ENCODE results near the gene RTN4.

The RTN4 gene

DNA sequence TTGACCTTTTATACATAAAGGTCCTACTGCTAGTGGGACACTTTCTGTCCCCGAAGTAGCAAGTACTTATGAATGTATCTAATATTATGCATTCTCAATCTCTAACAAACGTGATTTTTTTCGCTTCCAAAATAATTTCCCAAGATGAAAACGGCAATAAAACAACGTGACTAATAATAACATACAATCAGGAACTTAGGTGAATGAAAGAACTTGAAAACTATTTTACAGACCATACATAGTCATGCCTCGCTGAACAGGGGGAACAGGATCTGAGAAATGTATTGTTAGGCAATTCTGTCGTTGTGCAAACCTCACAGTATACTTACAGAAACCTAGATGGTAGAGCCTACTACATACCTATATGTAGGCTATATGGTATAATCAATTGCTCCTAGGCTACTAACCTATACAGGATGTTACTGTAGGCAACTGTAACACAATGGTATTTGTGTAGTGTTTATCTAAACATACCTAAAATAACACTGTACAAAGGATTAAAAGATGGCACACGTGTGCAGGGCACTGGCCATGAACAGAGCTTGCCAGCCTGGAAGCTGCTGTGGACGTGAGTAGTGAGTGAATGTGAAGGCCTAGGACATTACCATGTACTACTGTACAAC, 2.5 kb downstream of the RTN4 start:
- in situ Hi-C loops (cut with MboI; ENCODE audit: low sequenced_read_pairs) = no loop called here

DNA sequence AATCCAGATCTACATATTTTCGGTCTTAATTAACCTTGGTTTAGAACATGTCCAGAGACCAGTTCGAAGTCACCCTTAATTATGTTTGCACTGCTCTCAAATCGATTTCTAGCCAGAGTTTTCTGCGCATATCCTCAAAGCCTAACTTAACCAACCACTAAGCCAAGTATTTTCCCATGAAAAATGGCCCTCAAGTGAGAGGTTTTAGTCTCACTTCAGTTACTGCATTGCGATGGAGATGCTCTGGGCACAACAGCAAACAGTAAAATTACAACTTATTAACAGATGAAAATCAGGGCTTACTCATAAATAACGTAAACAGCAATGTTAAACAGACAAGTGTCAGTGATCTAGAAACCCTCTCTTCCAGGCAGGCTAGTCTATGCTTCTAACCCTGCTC, 4.5 kb downstream of the RTN4 start:
- in situ Hi-C loops (cut with MboI; ENCODE audit: low sequenced_read_pairs) = no loop called here

DNA sequence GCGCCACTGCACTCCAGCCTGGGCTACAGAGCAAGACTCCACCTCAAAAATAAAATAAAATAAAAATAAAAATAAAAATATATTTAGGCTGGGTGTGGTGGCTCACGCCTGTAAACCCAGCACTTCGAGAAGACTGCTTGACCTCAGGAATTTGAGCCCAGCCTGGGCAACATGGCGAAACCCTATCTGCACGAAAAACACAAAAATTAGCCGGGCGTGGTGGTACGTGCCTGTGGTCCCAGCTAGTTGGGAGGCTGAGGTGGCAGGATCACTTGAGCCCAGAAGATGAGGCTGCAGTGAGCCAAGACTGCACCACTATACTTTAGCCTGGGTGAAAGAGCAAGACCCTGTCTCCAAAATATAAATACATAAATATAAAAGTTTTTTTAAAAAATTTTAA, 6.4 kb downstream of the RTN4 start:
- in situ Hi-C loops (cut with MboI; ENCODE audit: low sequenced_read_pairs) = no loop called here

DNA sequence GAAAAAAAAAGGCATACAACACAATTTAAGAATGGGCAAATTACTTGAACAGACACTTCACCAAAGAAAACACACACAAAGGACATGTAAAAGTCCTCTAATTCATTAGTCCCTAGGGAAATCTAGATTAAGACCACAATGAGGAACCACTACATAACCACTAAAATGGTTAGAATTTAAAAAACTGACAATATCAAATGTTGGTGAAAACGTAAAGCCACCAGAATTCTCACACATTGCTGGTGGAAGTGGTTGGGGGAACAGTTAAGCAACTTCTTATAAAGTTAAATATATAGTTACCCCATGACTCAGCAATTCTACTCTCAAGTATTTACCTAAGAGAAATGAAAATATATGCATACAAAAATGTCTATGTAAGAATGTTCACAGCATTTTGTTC, 11.8 kb downstream of the RTN4 start:
- in situ Hi-C loops (cut with MboI; ENCODE audit: low sequenced_read_pairs) = no loop called here

DNA sequence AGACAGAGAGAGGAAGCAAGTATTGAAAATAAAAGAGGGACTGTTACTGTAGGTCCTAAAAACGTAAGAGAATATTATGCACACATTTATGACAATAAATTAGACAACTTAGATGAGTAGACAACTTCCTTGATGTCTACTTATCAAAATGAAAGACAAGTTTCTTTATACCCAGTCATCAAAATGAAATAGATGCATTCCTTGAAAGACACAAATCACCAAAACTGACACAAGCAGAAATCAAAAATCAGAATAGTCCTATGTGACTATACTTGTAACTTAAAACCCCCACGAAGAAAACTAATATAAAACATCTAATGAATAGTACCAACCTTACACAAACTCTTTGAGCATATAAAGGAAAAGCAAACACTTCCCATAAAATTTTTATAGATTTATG, 14.5 kb downstream of the RTN4 start:
- in situ Hi-C loops (cut with MboI; ENCODE audit: low sequenced_read_pairs) = no loop called here

DNA sequence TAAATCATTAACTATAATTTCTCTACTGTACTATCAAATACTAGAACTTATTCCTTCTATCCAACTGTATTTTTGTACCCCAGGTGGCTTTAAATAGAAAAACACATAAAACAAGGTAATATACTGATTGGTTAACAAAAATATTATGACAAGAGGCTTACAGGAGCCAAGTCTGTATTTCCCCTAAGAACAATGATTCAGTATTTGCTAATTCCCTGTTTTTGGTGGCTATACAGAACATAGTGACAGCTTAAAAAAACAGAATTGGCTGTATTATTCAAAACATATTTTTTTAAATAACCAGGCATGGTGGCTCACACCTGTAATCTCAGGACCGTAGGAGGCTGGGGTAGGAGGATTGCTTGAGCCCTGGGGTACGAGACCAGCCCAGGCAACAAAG, 16.3 kb downstream of the RTN4 start:
- in situ Hi-C loops (cut with MboI; ENCODE audit: low sequenced_read_pairs) = no loop called here

DNA sequence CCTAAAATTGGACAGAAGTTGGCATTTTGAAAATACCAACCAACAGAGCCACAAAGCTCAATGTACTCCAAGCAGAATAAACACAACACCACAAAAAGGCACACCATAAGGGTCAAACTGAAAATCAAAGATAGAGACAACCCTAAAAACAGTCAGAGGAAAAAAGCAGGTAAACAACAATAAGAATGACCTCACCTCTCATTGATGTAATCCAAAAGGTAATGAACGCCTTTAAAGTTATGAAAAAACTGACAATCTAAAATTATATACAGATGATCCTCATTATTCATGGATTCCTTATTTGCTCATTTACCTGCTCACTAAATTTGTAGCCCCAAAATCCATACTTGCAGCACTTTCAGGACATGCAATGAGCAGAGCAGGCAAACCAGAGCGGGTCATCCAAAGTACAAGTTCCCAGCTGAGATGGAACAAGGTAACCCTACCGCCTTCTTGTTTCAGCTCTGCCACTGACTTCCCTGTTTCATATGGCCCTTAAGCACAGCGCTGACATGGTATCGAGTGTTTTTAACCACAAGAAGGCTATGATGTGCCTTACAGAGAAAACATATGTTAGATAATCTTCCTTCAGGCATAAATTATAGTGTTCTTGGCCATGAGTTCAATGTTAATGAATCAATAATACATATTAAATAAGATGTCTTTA, 17.0 kb downstream of the RTN4 start:
- in situ Hi-C loops (cut with MboI; ENCODE audit: low sequenced_read_pairs) = no loop called here

DNA sequence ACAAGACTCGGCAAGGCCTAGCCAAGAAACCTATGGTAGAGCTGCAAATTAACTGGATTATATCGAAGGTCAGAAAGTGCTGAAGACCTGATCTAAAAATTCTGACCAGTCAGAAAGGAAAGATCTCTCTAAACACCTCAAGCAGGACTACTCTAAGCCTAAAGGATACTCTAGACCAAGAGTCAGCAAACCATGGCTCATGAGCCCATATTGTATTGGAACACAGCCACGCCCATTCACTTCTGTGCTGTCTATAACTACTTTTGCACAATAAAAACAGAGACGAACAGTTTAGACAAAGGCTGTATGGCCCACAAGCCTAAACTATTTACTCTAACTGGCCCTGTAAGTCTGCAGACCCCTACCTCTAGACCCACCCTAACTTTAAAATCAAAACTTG, 18.7 kb downstream of the RTN4 start:
- in situ Hi-C loops (cut with MboI; ENCODE audit: low sequenced_read_pairs) = no loop called here

DNA sequence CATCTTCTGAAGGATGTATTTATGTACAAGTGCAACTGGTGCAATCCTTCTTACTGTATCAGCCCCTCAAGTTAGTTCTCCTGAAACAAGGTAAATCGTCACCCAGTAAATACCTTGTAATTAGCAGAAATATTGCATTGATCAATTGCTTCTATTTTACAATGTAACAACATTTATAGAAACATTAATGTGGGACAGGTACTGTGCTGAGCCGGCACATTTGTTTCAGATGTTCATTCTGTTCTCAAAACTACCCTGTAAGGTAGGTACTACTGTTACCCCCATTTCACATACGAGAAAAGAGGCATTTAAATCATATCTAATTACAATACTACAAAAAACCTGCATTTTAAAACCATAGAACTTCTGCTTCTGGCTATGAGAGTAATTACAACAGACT, 19.5 kb downstream of the RTN4 start:
- in situ Hi-C loops (cut with MboI; ENCODE audit: low sequenced_read_pairs) = no loop called here

DNA sequence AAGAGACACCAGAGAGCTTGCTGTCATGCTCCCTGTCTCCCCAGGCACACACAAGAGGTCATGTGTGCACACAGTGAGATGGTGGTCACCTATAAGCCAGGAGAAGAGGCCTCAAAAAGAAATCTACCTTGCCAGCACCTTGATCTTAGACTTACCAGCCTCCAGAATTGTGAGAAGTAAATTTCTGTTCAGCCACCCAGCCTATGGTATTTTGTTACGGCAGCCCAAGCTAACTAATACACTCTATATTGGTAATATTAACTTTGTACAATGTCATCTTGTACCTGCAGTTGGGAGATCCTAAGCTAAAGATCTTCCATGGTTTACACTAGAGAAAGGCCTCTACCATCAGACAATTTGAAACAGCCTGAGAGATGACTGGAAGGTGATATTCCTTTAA, 21.2 kb downstream of the RTN4 start:
- in situ Hi-C loops (cut with MboI; ENCODE audit: low sequenced_read_pairs) = no loop called here

DNA sequence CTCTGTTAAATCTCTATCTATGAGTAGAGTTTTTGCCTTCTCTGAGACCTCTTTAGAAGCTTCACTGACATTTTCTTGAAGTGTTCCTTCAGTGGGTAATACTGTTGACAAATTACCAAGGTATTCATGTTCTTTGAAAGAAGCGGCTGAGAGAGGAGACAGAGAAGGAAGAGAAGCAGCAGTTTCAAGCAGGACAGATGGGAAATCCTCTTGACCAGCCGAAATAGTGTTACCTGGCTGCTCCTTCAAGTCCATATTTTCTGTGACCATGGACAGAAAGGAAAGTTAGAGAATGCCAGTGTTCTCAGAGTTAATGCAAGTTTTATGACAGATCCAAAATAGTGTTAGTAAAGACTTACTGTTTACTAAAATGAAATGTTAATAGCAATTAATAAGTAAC, 23.0 kb downstream of the RTN4 start:
- in situ Hi-C loops (cut with MboI; ENCODE audit: low sequenced_read_pairs) = no loop called here

DNA sequence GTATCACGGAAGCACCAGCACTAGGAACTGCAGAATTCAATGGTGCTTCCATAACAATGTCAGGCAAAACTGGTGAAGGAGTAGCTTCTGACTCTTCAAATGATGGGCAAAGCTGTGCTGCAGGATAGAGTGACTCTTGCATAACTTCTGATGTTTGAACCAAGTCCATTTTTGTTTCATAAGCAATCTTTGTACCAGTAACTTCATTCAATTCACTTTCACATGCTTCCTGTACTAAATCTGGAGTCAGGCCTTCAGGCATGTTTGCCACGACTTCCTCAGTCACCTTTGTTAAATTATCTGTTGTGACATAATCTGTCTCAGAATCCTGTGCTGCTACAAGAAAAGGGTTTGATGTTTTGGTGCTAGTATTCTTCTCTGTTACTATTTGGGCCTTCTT, 24.0 kb downstream of the RTN4 start:
- in situ Hi-C loops (cut with MboI; ENCODE audit: low sequenced_read_pairs) = no loop called here

DNA sequence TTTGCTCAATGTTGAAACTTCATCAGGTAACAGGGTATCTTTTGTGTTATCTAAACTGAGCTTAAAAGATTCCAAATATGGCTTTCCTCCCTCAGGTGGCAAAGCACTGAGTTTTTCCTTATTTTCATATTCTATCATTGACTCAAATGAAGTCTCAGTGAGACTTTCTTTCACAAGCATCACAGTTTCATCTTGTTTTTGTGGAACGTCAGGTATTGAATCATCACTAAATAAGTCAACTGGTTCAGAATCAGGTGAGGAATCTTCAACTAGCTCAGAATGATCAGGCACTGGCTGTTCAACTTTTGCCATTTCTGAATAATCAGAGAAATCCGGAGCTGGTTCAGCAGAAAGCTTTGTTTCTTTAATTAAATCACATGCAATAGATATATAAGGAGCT, 24.6 kb downstream of the RTN4 start:
- in situ Hi-C loops (cut with MboI; ENCODE audit: low sequenced_read_pairs) = no loop called here

DNA sequence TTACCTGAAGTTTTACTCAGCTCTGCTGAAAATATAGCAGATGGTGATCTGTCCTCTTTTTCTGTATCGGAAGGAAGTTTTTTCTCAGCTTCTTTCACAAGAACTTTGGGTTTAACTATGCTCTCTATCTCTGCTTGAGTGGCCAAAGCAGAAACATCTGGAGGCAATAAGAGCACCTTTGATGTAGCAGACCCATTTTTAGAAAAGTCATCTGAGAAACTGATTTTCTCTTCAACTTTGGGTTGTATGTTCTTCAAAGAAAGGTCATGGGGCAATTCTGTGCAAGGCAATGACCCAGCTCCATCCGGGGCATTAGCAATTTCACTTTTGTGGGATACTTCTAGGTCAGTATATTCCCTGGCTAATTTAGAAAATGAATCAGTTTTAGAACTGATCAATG, 25.2 kb downstream of the RTN4 start:
- in situ Hi-C loops (cut with MboI; ENCODE audit: low sequenced_read_pairs) = no loop called here

DNA sequence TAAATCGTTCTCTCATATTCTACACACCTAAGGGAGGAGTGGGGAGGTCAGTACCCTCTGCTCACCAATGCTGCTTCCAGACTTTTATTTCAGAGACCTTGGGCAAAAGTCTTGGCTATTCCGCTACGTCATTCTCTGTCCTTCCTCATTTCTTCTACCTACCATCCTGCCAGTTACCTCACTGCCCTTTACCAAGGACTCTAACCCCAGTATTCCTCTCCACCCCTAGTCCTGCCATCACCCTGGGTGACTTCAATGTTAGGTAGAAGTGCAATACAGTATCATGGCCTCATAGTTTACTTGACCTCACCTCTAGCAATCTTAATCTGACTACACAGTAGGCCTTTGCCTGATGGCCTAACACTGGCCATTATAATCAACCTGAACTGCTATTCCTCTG, 27.8 kb downstream of the RTN4 start:
- in situ Hi-C loops (cut with MboI; ENCODE audit: low sequenced_read_pairs) = no loop called here

DNA sequence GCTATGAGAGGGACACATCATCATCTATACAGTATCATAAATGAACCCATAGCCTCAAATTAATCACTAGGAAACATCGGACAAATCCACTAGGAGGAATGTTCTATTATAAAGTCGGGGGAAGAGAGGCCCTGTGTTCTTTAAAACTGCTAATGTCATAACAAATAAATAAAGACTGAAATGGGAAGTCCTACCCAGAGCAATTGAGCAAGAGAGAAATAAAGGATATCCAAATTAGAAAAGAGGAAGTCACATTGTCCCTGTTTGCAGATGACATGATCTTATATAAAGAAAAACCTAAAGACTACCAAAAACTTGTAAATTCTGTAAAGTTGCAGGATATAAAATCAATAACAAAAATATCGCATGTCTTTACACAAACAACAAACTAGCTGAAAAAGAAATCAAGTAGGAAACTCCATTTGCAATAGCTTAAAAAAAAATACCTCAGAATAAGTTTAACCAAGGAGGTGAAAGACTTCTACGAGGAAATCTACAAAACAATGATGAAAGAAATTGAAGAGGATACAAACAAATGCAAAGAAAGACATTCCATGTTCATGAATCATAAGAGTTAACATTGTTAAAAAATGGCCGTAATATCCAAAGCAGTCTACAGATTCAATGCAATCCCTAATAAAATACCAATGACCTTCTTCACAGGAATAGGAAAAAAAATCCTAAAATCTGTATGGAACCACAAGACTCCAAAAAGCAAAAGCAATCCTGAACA, 30.6 kb downstream of the RTN4 start:
- in situ Hi-C loops (cut with MboI; ENCODE audit: low sequenced_read_pairs) = no loop called here

DNA sequence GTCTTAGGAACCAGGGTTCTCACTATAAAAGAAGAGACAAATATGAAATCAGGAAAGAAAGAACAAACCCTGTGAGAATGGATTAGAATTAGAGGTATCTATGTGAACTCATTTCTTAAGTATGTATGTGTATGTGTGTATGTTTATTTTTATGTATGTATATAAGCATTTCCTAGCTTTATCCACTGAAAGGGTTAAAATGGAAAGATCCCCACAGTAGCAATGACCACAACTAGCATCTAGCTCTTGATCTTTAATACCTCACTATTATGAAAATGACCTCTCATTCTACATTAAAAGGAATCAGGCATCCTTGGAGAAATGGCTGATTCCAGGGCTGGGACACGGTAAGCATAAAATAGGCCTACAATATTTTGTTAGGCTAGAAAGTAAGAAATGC, 31.6 kb downstream of the RTN4 start:
- in situ Hi-C loops (cut with MboI; ENCODE audit: low sequenced_read_pairs) = no loop called here

DNA sequence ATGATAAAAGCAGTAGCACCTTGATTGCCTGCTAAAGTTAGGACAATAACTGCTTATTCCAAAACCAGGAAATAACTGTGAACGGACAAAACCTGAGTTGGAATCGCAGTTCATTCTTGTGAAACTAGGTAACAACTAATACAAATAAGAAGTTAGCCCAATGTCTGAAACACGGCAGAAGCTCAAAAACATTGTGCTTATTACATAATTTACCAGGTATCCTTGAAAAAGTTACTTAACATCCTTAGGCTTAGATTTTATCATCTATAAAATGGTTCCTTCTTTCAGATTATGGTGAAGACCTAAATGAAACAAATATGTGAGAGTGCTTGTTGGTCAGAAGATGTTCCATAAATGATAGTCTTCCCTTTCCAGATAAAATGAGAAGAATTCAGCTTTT, 32.4 kb downstream of the RTN4 start:
- in situ Hi-C loops (cut with MboI; ENCODE audit: low sequenced_read_pairs) = no loop called here

DNA sequence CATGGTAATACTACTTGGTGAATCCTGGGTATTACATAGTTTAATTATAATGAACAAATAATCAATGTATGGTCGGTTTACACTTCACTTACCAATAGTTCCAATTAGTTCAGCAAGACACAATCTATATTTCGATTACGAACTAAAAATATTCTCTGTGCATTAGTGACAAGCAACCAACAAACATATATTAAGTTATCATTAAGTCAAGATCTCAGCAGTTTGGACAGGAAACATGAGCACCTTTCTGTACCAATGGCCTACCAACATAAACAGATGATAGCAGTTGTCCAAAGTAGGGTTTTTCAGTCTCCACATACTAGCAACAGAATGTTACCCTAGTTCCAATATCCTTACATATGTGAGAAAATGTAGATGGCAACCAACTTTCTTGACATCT, 32.8 kb downstream of the RTN4 start:
- in situ Hi-C loops (cut with MboI; ENCODE audit: low sequenced_read_pairs) = no loop called here

DNA sequence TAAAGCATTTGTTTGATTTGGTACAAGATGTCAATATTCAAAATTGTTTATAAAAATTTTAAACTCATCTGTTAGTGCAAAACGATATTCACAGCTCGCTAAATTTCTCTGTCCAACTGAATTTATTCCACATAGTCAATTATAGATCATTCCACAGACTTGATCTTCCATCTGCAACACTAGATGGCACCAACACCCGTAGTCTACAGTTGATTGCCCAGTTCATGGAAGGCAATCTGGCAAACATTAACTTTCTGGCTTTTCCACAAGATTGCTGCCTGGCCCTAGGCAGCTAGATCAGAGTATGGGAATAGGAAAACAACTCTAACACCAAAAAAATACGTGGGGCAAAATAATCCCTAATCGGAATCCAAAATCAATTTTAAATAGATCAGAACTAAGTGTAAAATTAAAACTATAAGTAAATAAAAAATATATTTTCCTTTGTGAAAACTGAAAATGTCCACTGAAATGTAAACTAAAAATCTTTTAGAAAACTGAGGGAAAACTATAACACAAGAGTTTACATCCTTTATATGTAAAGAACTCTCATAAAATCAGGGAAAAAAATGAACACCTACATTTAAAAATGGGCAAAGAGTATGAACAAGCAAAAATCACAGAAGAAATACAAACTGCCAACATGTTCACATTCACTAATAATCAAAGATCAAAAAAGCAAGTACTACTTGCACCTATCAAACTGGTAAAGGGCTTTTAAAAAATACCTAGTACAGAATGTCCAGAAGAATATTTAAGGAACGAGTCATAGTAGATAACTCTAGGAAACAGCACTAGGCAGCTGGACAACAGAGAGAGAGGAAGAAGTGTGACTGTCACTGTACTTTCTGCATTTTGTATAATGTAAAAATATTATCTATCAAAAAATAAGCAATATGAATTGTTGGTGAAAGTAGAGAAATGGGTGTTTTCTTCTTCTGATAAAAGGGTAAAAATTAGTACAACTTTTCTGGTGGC, 35.0 kb downstream of the RTN4 start:
- in situ Hi-C loops (cut with MboI; ENCODE audit: low sequenced_read_pairs) = no loop called here

DNA sequence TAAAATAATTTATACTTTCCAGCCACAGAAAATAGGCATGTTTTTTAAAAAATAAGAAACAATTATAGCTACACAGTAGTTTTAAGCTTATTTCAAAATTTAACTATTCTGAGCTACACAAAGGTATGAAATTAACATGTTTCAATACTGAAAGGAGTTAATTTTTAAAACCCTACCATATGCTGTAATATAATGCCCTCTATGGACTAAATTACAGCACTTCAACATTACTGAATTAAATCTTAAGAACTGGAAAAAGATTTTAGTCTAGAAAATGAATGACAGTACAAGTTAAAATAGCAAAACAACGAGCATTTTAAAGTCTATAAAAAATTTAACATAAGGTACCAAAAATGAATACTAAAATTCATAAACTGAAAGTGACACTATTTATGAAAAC, 36.3 kb downstream of the RTN4 start:
- in situ Hi-C loops (cut with MboI; ENCODE audit: low sequenced_read_pairs) = no loop called here

Data from HL-60/S4 treated with phorbol 12-myristate 13-acetate at 8.2 ng/mL for 4 days and 3 days (cell line).